ENCODE data around the gene GREB1. TPM values are rescaled to one million over a fixed set of nuclear protein-coding genes. Genes with fewer than 3 reads are reported as not detected.
A peak's percentile ranks its signal among the peaks of the same experiment; 100 is the strongest.

GREB1 gene
- total RNA-seq, 3 donors from 2014 or later, result 0.32 to 0.33 (median 0.33) TPM

GRCh38 chr2:11675423-11676112, 141.7 kb downstream of the GREB1 start:
- H3K27me3 Mint-ChIP-seq (ENCODE audit: low read depth), result peaks cover 29% of the 10 kb centered on the region

GRCh38 chr2:11676640-11677039, 142.8 kb downstream of the GREB1 start:
- H3K4me3 Mint-ChIP-seq, result no peak overlapping the region
- peaks cover 1% of the 10 kb centered on the region for H3K4me1 Mint-ChIP-seq (ENCODE audit: low read depth)
- ATAC-seq (no peak), DNase-seq (no peak)
- peaks cover 23% of the 10 kb centered on the region for H3K27me3 Mint-ChIP-seq (ENCODE audit: low read depth)
- no peaks in the 10 kb centered on the region for H3K36me3 Mint-ChIP-seq (ENCODE audit: insufficient read depth)
- H3K9me3 Mint-ChIP-seq, result no peaks in the 10 kb centered on the region

More at GRCh38 chr2:11675423-11676112, 141.7 kb downstream of the GREB1 start:
- H3K9me3 Mint-ChIP-seq, result no peaks in the 10 kb centered on the region
- DNase-seq, result no peak
- no peak overlapping the region for H3K4me3 Mint-ChIP-seq
- ATAC-seq, result no peak
- H3K4me1 Mint-ChIP-seq (ENCODE audit: low read depth), result peaks cover 1% of the 10 kb centered on the region
- no peaks in the 10 kb centered on the region for H3K36me3 Mint-ChIP-seq (ENCODE audit: insufficient read depth)

- Mint-ChIP-seq H3K9me3 (no peaks in the 10 kb centered on the region), H3K4me1 (ENCODE audit: low read depth) (peaks cover 1% of the 10 kb centered on the region), H3K4me3 (no peak overlapping the region), H3K36me3 (ENCODE audit: insufficient read depth) (no peaks in the 10 kb centered on the region), H3K27me3 (ENCODE audit: low read depth) (peaks cover 20% of the 10 kb centered on the region)
- DNase-seq, result no peak
- ATAC-seq, result no peak
Measured at GRCh38 chr2:11677136-11678055, 143.6 kb downstream of the GREB1 start.

GRCh38 chr2:11678306-11678960, 144.6 kb downstream of the GREB1 start:
- peaks cover 17% of the 10 kb centered on the region for H3K27me3 Mint-ChIP-seq (ENCODE audit: low read depth)
- no peak overlapping the region for H3K4me3 Mint-ChIP-seq
- DNase-seq (no peak), ATAC-seq (no peak)
- H3K36me3 Mint-ChIP-seq (ENCODE audit: insufficient read depth), result no peaks in the 10 kb centered on the region
- H3K4me1 Mint-ChIP-seq (ENCODE audit: low read depth), result no peaks in the 10 kb centered on the region
- no peaks in the 10 kb centered on the region for H3K9me3 Mint-ChIP-seq

- Mint-ChIP-seq H3K9me3 (no peaks in the 10 kb centered on the region), H3K36me3 (ENCODE audit: insufficient read depth) (no peaks in the 10 kb centered on the region), H3K4me3 (no peak overlapping the region), H3K27me3 (ENCODE audit: low read depth) (peaks cover 17% of the 10 kb centered on the region), H3K4me1 (ENCODE audit: low read depth) (no peaks in the 10 kb centered on the region)
- ATAC-seq (no peak), DNase-seq (no peak)
Measured at GRCh38 chr2:11679016-11679415, 145.2 kb downstream of the GREB1 start.

GRCh38 chr2:11679486-11680181, 145.8 kb downstream of the GREB1 start:
- H3K4me3 Mint-ChIP-seq, result no peak overlapping the region
- no peaks in the 10 kb centered on the region for H3K4me1 Mint-ChIP-seq (ENCODE audit: low read depth)
- DNase-seq (no peak), ATAC-seq (no peak)
- H3K27me3 Mint-ChIP-seq (ENCODE audit: low read depth), result peaks cover 19% of the 10 kb centered on the region
- H3K9me3 Mint-ChIP-seq, result no peaks in the 10 kb centered on the region
- H3K36me3 Mint-ChIP-seq (ENCODE audit: insufficient read depth), result no peaks in the 10 kb centered on the region

- H3K9me3 Mint-ChIP-seq, result no peaks in the 10 kb centered on the region
- no peaks in the 10 kb centered on the region for H3K4me1 Mint-ChIP-seq (ENCODE audit: low read depth)
- H3K36me3 Mint-ChIP-seq (ENCODE audit: insufficient read depth), result no peaks in the 10 kb centered on the region
- no peak overlapping the region for H3K4me3 Mint-ChIP-seq
- ATAC-seq (no peak), DNase-seq (no peak)
- peaks cover 23% of the 10 kb centered on the region for H3K27me3 Mint-ChIP-seq (ENCODE audit: low read depth)
Measured at GRCh38 chr2:11680182-11680900, 146.5 kb downstream of the GREB1 start.

GRCh38 chr2:11680901-11681721, 147.3 kb downstream of the GREB1 start:
- no peak for DNase-seq
- Mint-ChIP-seq H3K27me3 (ENCODE audit: low read depth) (peaks cover 23% of the 10 kb centered on the region), H3K4me1 (ENCODE audit: low read depth) (no peaks in the 10 kb centered on the region), H3K36me3 (ENCODE audit: insufficient read depth) (no peaks in the 10 kb centered on the region), H3K4me3 (no peak overlapping the region), H3K9me3 (no peaks in the 10 kb centered on the region)
- no peak for ATAC-seq

- H3K36me3 Mint-ChIP-seq (ENCODE audit: insufficient read depth), result no peaks in the 10 kb centered on the region
- no peaks in the 10 kb centered on the region for H3K9me3 Mint-ChIP-seq
- DNase-seq, result peak; percentile 31
- H3K4me3 Mint-ChIP-seq, result no peak overlapping the region
- ATAC-seq, result peak; percentile 66 to 67
- no peaks in the 10 kb centered on the region for H3K4me1 Mint-ChIP-seq (ENCODE audit: low read depth)
- peaks cover 15% of the 10 kb centered on the region for H3K27me3 Mint-ChIP-seq (ENCODE audit: low read depth)
Measured at GRCh38 chr2:11681722-11682589, 148.1 kb downstream of the GREB1 start.

GRCh38 chr2:11682590-11682915, 148.7 kb downstream of the GREB1 start:
- peaks cover 15% of the 10 kb centered on the region for H3K27me3 Mint-ChIP-seq (ENCODE audit: low read depth)
- no peaks in the 10 kb centered on the region for H3K9me3 Mint-ChIP-seq
- DNase-seq, result no peak
- no peak overlapping the region for H3K4me3 Mint-ChIP-seq
- no peaks in the 10 kb centered on the region for H3K4me1 Mint-ChIP-seq (ENCODE audit: low read depth)
- ATAC-seq, result no peak
- H3K36me3 Mint-ChIP-seq (ENCODE audit: insufficient read depth), result no peaks in the 10 kb centered on the region

GRCh38 chr2:11683476-11683875, 149.6 kb downstream of the GREB1 start:
- ATAC-seq (no peak), DNase-seq (no peak)
- Mint-ChIP-seq H3K36me3 (ENCODE audit: insufficient read depth) (no peaks in the 10 kb centered on the region), H3K4me3 (no peak overlapping the region), H3K9me3 (no peaks in the 10 kb centered on the region), H3K4me1 (ENCODE audit: low read depth) (peaks cover 6% of the 10 kb centered on the region), H3K27me3 (ENCODE audit: low read depth) (peaks cover 11% of the 10 kb centered on the region)

- ATAC-seq (no peak), DNase-seq (no peak)
- Mint-ChIP-seq H3K27me3 (ENCODE audit: low read depth) (peaks cover 11% of the 10 kb centered on the region), H3K9me3 (no peaks in the 10 kb centered on the region), H3K4me1 (ENCODE audit: low read depth) (peaks cover 8% of the 10 kb centered on the region), H3K4me3 (no peak overlapping the region), H3K36me3 (ENCODE audit: insufficient read depth) (no peaks in the 10 kb centered on the region)
Measured at GRCh38 chr2:11683966-11684365, 150.1 kb downstream of the GREB1 start.
